ENCODE results near the gene ZNF569. TPM values are rescaled to one million over a fixed set of nuclear protein-coding genes. Genes with fewer than 3 reads are reported as not detected.

ZNF569 gene
- total and polyA plus RNA-seq, 2 of the 8 experiments (the other 6 are each of a cell fraction or from before 2014, with no cell fraction given): 2.4 to 10.5 TPM

DNA sequence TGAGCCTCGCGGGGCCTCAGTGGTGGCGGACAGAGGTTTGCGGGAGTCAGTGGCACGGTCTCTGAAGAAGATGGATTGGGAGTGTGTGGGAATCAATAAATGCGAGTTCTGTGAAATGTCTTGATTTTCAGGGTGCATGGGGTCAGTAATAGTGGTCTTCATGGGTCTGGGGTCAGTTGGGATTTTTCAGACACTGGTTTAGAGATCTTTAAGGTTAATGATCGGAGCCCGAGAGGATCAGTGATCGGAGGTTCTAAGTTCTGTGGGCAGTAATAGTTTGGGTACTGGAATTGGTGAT, 39.9 kb upstream of the ZNF569 start:
- Histone ChIP-seq H3K18ac (ENCODE audit: extremely low read depth, low read length) (no peak overlapping the region), H4K8ac (ENCODE audit: extremely low read depth, insufficient read depth, low read length) (peak overlapping the region; percentile 98; the same call in 1 of the 2 replicates), H3K56ac (replicated peaks; ENCODE audit: insufficient read length, low read depth, low read length) (peak overlapping the region; percentile 63), H4K91ac (replicated peaks; ENCODE audit: insufficient read length, low read length) (no peak overlapping the region), H3K23me2 (ENCODE audit: low read depth, low read length) (peaks cover 13% of the 10 kb centered on the region), H3K4me1 (replicated peaks in 1 of 4; ENCODE audit: control insufficient read depth in 3 of 4, insufficient read depth in 4 of 4, low read length in 3 of 4) (peaks cover 4 to 6% (median 4%) of the 10 kb centered on the region in 4 experiments; a peak in 4 of 7 replicates), H4K20me1 (replicated peaks in 1 of 2; ENCODE audit: control insufficient read depth in 1 of 2, insufficient read depth in 2 of 2, low read length in 2 of 2) (no peaks in the 10 kb centered on the region), H3K79me1 (ENCODE audit: low read depth, low read length) (peaks cover 4% of the 10 kb centered on the region; the same call in 1 of the 2 replicates), H3K23ac (ENCODE audit: insufficient read length) (no peak overlapping the region), H3K9ac (replicated peaks in 1 of 4; ENCODE audit: extremely low read depth in 1 of 4, low read depth in 3 of 4, low read length in 3 of 4) (peak overlapping the region; percentile 90 to 100 (median 97)), H2AFZ (ENCODE audit: low read length) (peak overlapping the region; percentile 98), H3K4me2 (ENCODE audit: insufficient read depth in 1 of 2, low read depth in 2 of 2, low read length in 2 of 2) (peak overlapping the region; percentile 80 to 99), H3K4me3 (ENCODE audit: extremely low read depth in 1 of 4, insufficient read depth in 2 of 4, low read depth in 3 of 4, low read length in 4 of 4) (peak overlapping the region; percentile 72 to 95 (median 86)), H3K27me3 (replicated peaks in 1 of 4; ENCODE audit: control insufficient read depth in 3 of 4, extremely low read depth in 1 of 4, insufficient read depth in 3 of 4, low read length in 3 of 4) (no peaks in the 10 kb centered on the region), H3K14ac (ENCODE audit: insufficient read length) (no peak overlapping the region), H2BK5ac (ENCODE audit: low read depth, low read length) (peak overlapping the region; percentile 100), H3K79me2 (ENCODE audit: control insufficient read depth in 1 of 2, insufficient read depth in 2 of 2, low read length in 2 of 2) (peaks cover 0 to 8% of the 10 kb centered on the region in 2 experiments; a peak in 1 of 4 replicates), H3K4ac (replicated peaks; ENCODE audit: insufficient read length, low read depth, low read length) (peak overlapping the region; percentile 22), H2BK120ac (replicated peaks; ENCODE audit: low read depth, low read length) (no peak overlapping the region), H2BK12ac (ENCODE audit: low read depth, low read length) (peak overlapping the region; percentile 89; the same call in 1 of the 2 replicates), H2AK5ac (ENCODE audit: low read depth, low read length) (no peak overlapping the region), H4K5ac (ENCODE audit: insufficient read length, low read depth, low read length) (no peak overlapping the region), H3K9me3 (ENCODE audit: insufficient read depth in 2 of 2, low read depth in 1 of 2, low read length in 1 of 2) (0 out of 4 replicates have a peak, but pooled peaks cover 0 to 2% of the 10 kb centered on the region in 2 experiments), H2BK20ac (ENCODE audit: low read length) (no peak overlapping the region), H3K27ac (ENCODE audit: low read depth, low read length) (peak overlapping the region; percentile 98; the same call in 1 of the 2 replicates), H2BK15ac (ENCODE audit: low read length) (no peak overlapping the region), H3K36me3 (ENCODE audit: control insufficient read depth in 2 of 4, insufficient read depth in 4 of 4, low read length in 3 of 4) (peaks cover 0 to 14% (median 3%) of the 10 kb centered on the region in 4 experiments; a peak in 5 of 8 replicates)
- ChIA-PET CTCF (ENCODE audit: partially characterized antibody) (interaction anchor here (0.5 kb wide), 1 partner anchor 150 kb away, joined by 3 read pairs; no protein-coding TSS in a partner anchor), POLR2A (ENCODE audit: partially characterized antibody) (interaction anchor here (0.6 to 2.9 kb wide), 33 partner anchors 8 to 1018 kb away, joined by 3 to 47 read pairs (median 5); partner anchors contain the start of genes ZFP30, ZNF527, ZNF540 and ZNF569)
- peak; percentile 27 for TF ChIP-seq SAP30 (IDR thresholded peaks at IDR 0.05; ENCODE audit: insufficient read depth, insufficient replicate concordance, low read length)
- no peak for TF ChIP-seq YY1 (IDR thresholded peaks at IDR 0.05; ENCODE audit: low read depth, low read length)
- TF ChIP-seq FOSL1 (IDR thresholded peaks at IDR 0.05; ENCODE audit: insufficient read depth, low read depth, low read length): no peak
- no peak for TF ChIP-seq POLR2A (IDR thresholded peaks at IDR 0.05; ENCODE audit: control extremely low read depth in 1 of 2, low read depth in 2 of 2, low read length in 2 of 2)
- no peak for TF ChIP-seq PHF8 (conservative IDR thresholded peaks at IDR 0.05; ENCODE audit: low read depth, low read length)
- TF ChIP-seq, protein P1, sequence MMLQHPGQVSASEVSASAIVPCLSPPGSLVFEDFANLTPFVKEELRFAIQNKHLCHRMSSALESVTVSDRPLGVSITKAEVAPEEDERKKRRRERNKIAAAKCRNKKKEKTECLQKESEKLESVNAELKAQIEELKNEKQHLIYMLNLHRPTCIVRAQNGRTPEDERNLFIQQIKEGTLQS (IDR thresholded peaks at IDR 0.05; ENCODE audit: insufficient read depth, low read depth, low read length): no peak
- DNase-seq (ENCODE audit: low read depth in 1 of 2, low spot score in 2 of 2) (no peak), FAIRE-seq (peak; percentile 65)
- WGBS, 2 experiments (ENCODE audit: extremely low coverage in 1 of 2, insufficient coverage in 1 of 2, insufficient read length in 1 of 2, insufficient replicate concordance in 2 of 2, low coverage in 1 of 2, low lambda C conversion rate in 2 of 2, missing lambda C conversion rate in 1 of 2): 5% methylated on average over 9 of the region's 9 CpGs; no CpG with 5 or more reads in 1 of the 2 experiments

Data from H1 (cell line).